Activated CD4-positive, alpha-beta T cell treated with anti-CD3 and anti-CD28 coated beads, Interleukin-2, amount 10 ng/mL, durations not matched to agents 7 days and 5 days (primary cell): ENCODE results near the gene GATD1. TPM values are rescaled to one million over a fixed set of nuclear protein-coding genes. Genes with fewer than 3 reads are reported as not detected.

Source experiments
- CTCF ChIA-PET: fragments of 350-600 bp; sonication (Branson Sonifier 250); formaldehyde crosslinking; loops from one replicate; lab custom pipeline; 2021; ENCODE audit warnings: antibody characterized with exemption; lab: Charles Lee
- POLR2A ChIA-PET: fragments of 350-600 bp; sonication (Branson Sonifier 250); formaldehyde crosslinking; loops from one replicate; lab custom pipeline; 2021; ENCODE audit warnings: antibody characterized with exemption; lab: Charles Lee
- DNase-seq: peaks from one replicate; pipeline ENCODE4 v3.0.0-alpha.2; 2020
- H3K27ac Mint-ChIP-seq: one replicate; pipeline ENCODE4 v1.8.0; 2021; ENCODE audit warnings: mild to moderate bottlenecking, moderate library complexity, mixed read lengths
- H3K27me3 Mint-ChIP-seq: one replicate; pipeline ENCODE4 v1.8.0; 2021; ENCODE audit warnings: mixed read lengths
- H3K36me3 Mint-ChIP-seq: one replicate; pipeline ENCODE4 v1.8.0; 2021; ENCODE audit warnings: low read depth, mixed read lengths
- H3K4me1 Mint-ChIP-seq: one replicate; pipeline ENCODE4 v1.8.0; 2021; ENCODE audit warnings: mixed read lengths
- H3K4me3 Mint-ChIP-seq: one replicate; pipeline ENCODE4 v1.8.0; 2021; ENCODE audit warnings: mild to moderate bottlenecking, moderate library complexity, mixed read lengths
- H3K9me3 Mint-ChIP-seq: one replicate; pipeline ENCODE4 v1.8.0; 2021; ENCODE audit warnings: mixed read lengths
- total RNA-seq, 2 experiments: library from RNA; stranded (reverse); gene quantifications; one replicate each; pipeline ENCODE4 v1.2.3, GENCODE V29; 2021

The GATD1 gene
- total RNA-seq, 2 experiments from 2014 or later, result 58.2 to 62.1 TPM

GRCh38 chr11:791658-792534, 14.6 kb upstream of the GATD1 start:
- Mint-ChIP-seq H3K36me3 (peaks cover 4% of the 10 kb centered on the region), H3K9me3 (no peaks in the 10 kb centered on the region), H3K27me3 (no peaks in the 10 kb centered on the region), H3K4me3 (no peak overlapping the region), H3K4me1 (peaks cover 22% of the 10 kb centered on the region), H3K27ac (no peak overlapping the region)
- no peak for DNase-seq
- ChIA-PET CTCF (interaction anchor here (0.5 to 1.3 kb wide), 4 partner anchors 11 to 135 kb away, joined by 3 to 4 read pairs (median 3); no protein-coding TSS in a partner anchor), POLR2A (interaction anchor here (1.3 kb wide), 1 partner anchor 15 kb away, joined by 4 read pairs; the partner anchor contains the start of gene GATD1)

- H3K4me3 Mint-ChIP-seq, result no peak overlapping the region
- peaks cover 4% of the 10 kb centered on the region for H3K36me3 Mint-ChIP-seq
- no peak overlapping the region for H3K27ac Mint-ChIP-seq
- POLR2A ChIA-PET, result interaction anchor here (1.3 kb wide), 1 partner anchor 14 kb away, joined by 4 read pairs; the partner anchor contains the start of gene GATD1
- H3K27me3 Mint-ChIP-seq, result no peaks in the 10 kb centered on the region
- DNase-seq, result no peak
- CTCF ChIA-PET, result interaction anchor here (0.9 to 1.1 kb wide), 2 partner anchors 12 to 28 kb away, joined by 3 to 4 read pairs; partner anchors contain the start of gene PNPLA2
- H3K9me3 Mint-ChIP-seq, result no peaks in the 10 kb centered on the region
- peaks cover 16% of the 10 kb centered on the region for H3K4me1 Mint-ChIP-seq
Measured at GRCh38 chr11:790721-791564, 13.7 kb upstream of the GATD1 start.

- H3K4me3 Mint-ChIP-seq, result no peak within 1 kb of the TSS
- H3K4me1 Mint-ChIP-seq, result peaks cover 13% of the 10 kb centered on the region
- H3K36me3 Mint-ChIP-seq, result peaks cover 4% of the 10 kb centered on the region
- no peak within 1 kb of the TSS for H3K27ac Mint-ChIP-seq
- peak; percentile 47 for DNase-seq
- no peaks in the 10 kb centered on the region for H3K9me3 Mint-ChIP-seq
- no peaks in the 10 kb centered on the region for H3K27me3 Mint-ChIP-seq
- CTCF ChIA-PET, result interaction anchor here (1.1 kb wide), 1 partner anchor 29 kb away, joined by 3 read pairs; the partner anchor contains the start of gene PNPLA2
- POLR2A ChIA-PET, result no interaction called here
Measured at GRCh38 chr11:789943-790342, 12.7 kb upstream of the GATD1 start, which contains the start of gene CEND1. TSS of gene CEND1 (minus strand) at chr11:790090. CDS start at chr11:788576, 1,514 bp downstream.

- CTCF ChIA-PET, result interaction anchor here (1.1 kb wide), 1 partner anchor 30 kb away, joined by 3 read pairs; the partner anchor contains the start of gene PNPLA2
- Mint-ChIP-seq H3K27ac (no peak overlapping the region), H3K36me3 (peaks cover 4% of the 10 kb centered on the region), H3K27me3 (no peaks in the 10 kb centered on the region), H3K9me3 (no peaks in the 10 kb centered on the region), H3K4me3 (no peak overlapping the region), H3K4me1 (peaks cover 9% of the 10 kb centered on the region)
- POLR2A ChIA-PET, result no interaction called here
- no peak for DNase-seq
Measured at GRCh38 chr11:788953-789940, 12.0 kb upstream of the GATD1 start.

GRCh38 chr11:788009-788640, 10.8 kb upstream of the GATD1 start:
- peaks cover 11% of the 10 kb centered on the region for H3K4me1 Mint-ChIP-seq
- POLR2A ChIA-PET, result no interaction called here
- no peaks in the 10 kb centered on the region for H3K9me3 Mint-ChIP-seq
- no peak overlapping the region for H3K27ac Mint-ChIP-seq
- CTCF ChIA-PET, result no interaction called here
- H3K36me3 Mint-ChIP-seq, result peaks cover 10% of the 10 kb centered on the region
- DNase-seq, result no peak
- no peaks in the 10 kb centered on the region for H3K27me3 Mint-ChIP-seq
- H3K4me3 Mint-ChIP-seq, result no peak overlapping the region

- POLR2A ChIA-PET, result no interaction called here
- no peak for DNase-seq
Measured at GRCh38 chr11:787084-787675, 9.9 kb upstream of the GATD1 start.

GRCh38 chr11:786235-787083, 9.2 kb upstream of the GATD1 start:
- ChIA-PET POLR2A (no interaction called here), CTCF (interaction anchor here (0.6 to 1.6 kb wide), 4 partner anchors 18 to 208 kb away, joined by 3 to 4 read pairs (median 3); partner anchors contain the start of genes DEAF1 and TMEM80)
- H3K27ac Mint-ChIP-seq, result no peak overlapping the region

More at GRCh38 chr11:787084-787675, 9.9 kb upstream of the GATD1 start:
- Mint-ChIP-seq H3K4me1 (peaks cover 11% of the 10 kb centered on the region), H3K27me3 (no peaks in the 10 kb centered on the region), H3K27ac (no peak overlapping the region), H3K9me3 (no peaks in the 10 kb centered on the region), H3K4me3 (no peak overlapping the region), H3K36me3 (peaks cover 10% of the 10 kb centered on the region)
- CTCF ChIA-PET, result interaction anchor here (0.6 kb wide), 1 partner anchor 209 kb away, joined by 3 read pairs; no protein-coding TSS in a partner anchor

GRCh38 chr11:783581-784015, 6.3 kb upstream of the GATD1 start:
- H3K36me3 Mint-ChIP-seq, result peaks cover 7% of the 10 kb centered on the region
- CTCF ChIA-PET, result interaction anchor here (1.0 kb wide), 1 partner anchor 11 kb away, joined by 3 read pairs; no protein-coding TSS in a partner anchor
- no peaks in the 10 kb centered on the region for H3K27me3 Mint-ChIP-seq
- no peak overlapping the region for H3K4me3 Mint-ChIP-seq
- POLR2A ChIA-PET, result no interaction called here
- H3K9me3 Mint-ChIP-seq, result no peaks in the 10 kb centered on the region
- no peak overlapping the region for H3K27ac Mint-ChIP-seq
- peaks cover 18% of the 10 kb centered on the region for H3K4me1 Mint-ChIP-seq
- DNase-seq, result peak; percentile 40

More at GRCh38 chr11:786235-787083, 9.2 kb upstream of the GATD1 start:
- no peak for DNase-seq
- H3K36me3 Mint-ChIP-seq, result peaks cover 10% of the 10 kb centered on the region
- no peaks in the 10 kb centered on the region for H3K27me3 Mint-ChIP-seq
- no peaks in the 10 kb centered on the region for H3K9me3 Mint-ChIP-seq
- H3K4me1 Mint-ChIP-seq, result peaks cover 11% of the 10 kb centered on the region
- no peak overlapping the region for H3K4me3 Mint-ChIP-seq

GRCh38 chr11:782264-783174, 5.2 kb upstream of the GATD1 start:
- Mint-ChIP-seq H3K4me1 (peaks cover 15% of the 10 kb centered on the region), H3K27ac (no peak overlapping the region), H3K4me3 (no peak overlapping the region), H3K9me3 (no peaks in the 10 kb centered on the region), H3K27me3 (no peaks in the 10 kb centered on the region), H3K36me3 (peaks cover 7% of the 10 kb centered on the region)
- no peak for DNase-seq
- ChIA-PET POLR2A (no interaction called here), CTCF (interaction anchor here (0.6 kb wide), 1 partner anchor 70 kb away, joined by 3 read pairs; no protein-coding TSS in a partner anchor)
